DND-41 (cell line): ENCODE results near the gene SSTR3.

ENCODE experiments used
- CTCF ChIP-seq: IDR thresholded peaks from 2 replicates; pipeline ENCODE4 v1.5.1; 2012; ENCODE audit warnings: borderline replicate concordance, low read length, moderate library complexity, mild to moderate bottlenecking; ENCODE audit not compliant: poor library complexity, severe bottlenecking; ENCODE audit errors: extremely low read depth
- EZH2 ChIP-seq: IDR thresholded peaks from 3 replicates; pipeline ENCODE4 v1.6.1; 2012; ENCODE audit warnings: borderline replicate concordance, low read depth, mild to moderate bottlenecking, moderate library complexity, low read length, inconsistent platforms; ENCODE audit not compliant: severe bottlenecking

GRCh38 chr22:37192741-37193140 lies 19.5 kb downstream of the SSTR3 start:
- TF ChIP-seq CTCF (no peak), EZH2 (no peak)
